Spinal cord (tissue), 10 donors: ENCODE measurements around the gene PPP6R2. TPM values are rescaled to one million over a fixed set of nuclear protein-coding genes. Genes with fewer than 3 reads are reported as not detected.

ENCODE experiments used
- DNase-seq, 6 donors: peaks; one replicate each; pipeline versions ENCODE4 v3.0.0 to v3.0.0-alpha.2; 2013 to 2015; ENCODE audit warnings: low spot score in 6 of 6, low read depth in 4 of 6
- H3K27ac ChIP-seq: one replicate; pipeline ENCODE4 v1.5.1; 2013; ENCODE audit warnings: low read depth, low read length, control low read depth
- H3K27me3 ChIP-seq: one replicate; pipeline ENCODE4 v1.6.1; 2013; ENCODE audit warnings: low read length; ENCODE audit not compliant: control insufficient read depth, insufficient read depth
- H3K36me3 ChIP-seq: one replicate; pipeline ENCODE4 v1.6.1; 2013; ENCODE audit warnings: low read length; ENCODE audit not compliant: control insufficient read depth, insufficient read depth
- H3K4me1 ChIP-seq: one replicate; pipeline ENCODE4 v1.6.1; 2013; ENCODE audit warnings: low read length; ENCODE audit not compliant: control insufficient read depth, insufficient read depth
- H3K4me3 ChIP-seq: one replicate; pipeline ENCODE4 v1.5.1; 2013; ENCODE audit warnings: low read depth, low read length, control low read depth
- H3K9me3 ChIP-seq: one replicate; pipeline ENCODE4 v1.6.1; 2013; ENCODE audit warnings: low read length; ENCODE audit not compliant: control insufficient read depth, insufficient read depth
- WGBS: methylation state at CpG from one replicate; pipeline ENCODE4 v1.1.5; 2013; ENCODE audit warnings: missing lambda C conversion rate; ENCODE audit not compliant: insufficient coverage; 5-methylcytosine and 5-hydroxymethylcytosine counted together
- polyA plus RNA-seq, 2 donors: library from polyadenylated mRNA; unstranded; fragments of 120-200 nt; gene quantifications; one replicate each; pipeline ENCODE4 v1.2.1, GENCODE V29; 2013; ENCODE audit not compliant: insufficient read length in 2 of 2
- total RNA-seq, 2 donors: library from RNA; depleted of rRNA in 1 of 2; stranded (reverse); fragments of 120-200 nt in 1 of 2; fragments of >200 nt in 1 of 2; gene quantifications; one replicate each; pipeline versions ENCODE4 v1.2.3 to v1.2.4, GENCODE V29; 2013 to 2014
- donor health status: healthy.

Gene PPP6R2
- total and polyA plus RNA-seq, 4 donors, result 42.9 to 84.9 (median 67.5) TPM

- H3K27ac ChIP-seq, result no peak overlapping the region
- 84% methylated on average over 21 of the region's 23 CpGs for WGBS
- H3K9me3 ChIP-seq, result no peaks in the 10 kb centered on the region
- H3K4me3 ChIP-seq, result no peak overlapping the region
- H3K27me3 ChIP-seq, result peaks cover 9% of the 10 kb centered on the region
- peaks cover 6% of the 10 kb centered on the region for H3K4me1 ChIP-seq
- no peak for DNase-seq
- no peaks in the 10 kb centered on the region for H3K36me3 ChIP-seq
Measured at GRCh38 chr22:50487290-50488005, 144.3 kb downstream of the PPP6R2 start.

- no peaks in the 10 kb centered on the region for H3K9me3 ChIP-seq
- H3K4me3 ChIP-seq, result no peak overlapping the region
- H3K4me1 ChIP-seq, result peaks cover under 1% of the 10 kb centered on the region
- DNase-seq, result no peak
- no peaks in the 10 kb centered on the region for H3K36me3 ChIP-seq
- H3K27ac ChIP-seq, result no peak overlapping the region
- H3K27me3 ChIP-seq, result peaks cover 4% of the 10 kb centered on the region
- 75% methylated on average over 11 of the region's 18 CpGs for WGBS
Measured at GRCh38 chr22:50488006-50488677, 145.0 kb downstream of the PPP6R2 start.

GRCh38 chr22:50488886-50489285 is 145.8 kb downstream of the PPP6R2 start:
- H3K27ac ChIP-seq, result no peak overlapping the region
- no peak for DNase-seq
- WGBS, result 78% methylated on average over 19 of the region's 19 CpGs
- no peak overlapping the region for H3K4me3 ChIP-seq
- H3K27me3 ChIP-seq, result no peaks in the 10 kb centered on the region
- H3K9me3 ChIP-seq, result no peaks in the 10 kb centered on the region
- H3K36me3 ChIP-seq, result no peaks in the 10 kb centered on the region
- H3K4me1 ChIP-seq, result no peaks in the 10 kb centered on the region

- H3K27ac ChIP-seq, result no peak overlapping the region
- WGBS, result 82% methylated on average over 20 of the region's 31 CpGs
- no peaks in the 10 kb centered on the region for H3K4me1 ChIP-seq
- H3K9me3 ChIP-seq, result no peaks in the 10 kb centered on the region
- no peaks in the 10 kb centered on the region for H3K27me3 ChIP-seq
- DNase-seq, result no peak
- H3K4me3 ChIP-seq, result no peak overlapping the region
- H3K36me3 ChIP-seq, result no peaks in the 10 kb centered on the region
Measured at GRCh38 chr22:50489363-50490243, 146.5 kb downstream of the PPP6R2 start.

- no peak for DNase-seq
- Histone ChIP-seq H3K27me3 (no peaks in the 10 kb centered on the region), H3K27ac (no peak overlapping the region), H3K36me3 (no peaks in the 10 kb centered on the region), H3K4me1 (no peaks in the 10 kb centered on the region), H3K9me3 (no peaks in the 10 kb centered on the region), H3K4me3 (no peak overlapping the region)
- 83% methylated on average over 24 of the region's 27 CpGs for WGBS
Measured at GRCh38 chr22:50490531-50491308, 147.6 kb downstream of the PPP6R2 start.

Other genes starting within 250 kb of the PPP6R2 start
- gene PANX2, start 172.6 kb upstream of the PPP6R2 start, total RNA-seq, result 1 to 10 TPM; 2.1 to 3.3 TPM
- 10 to 100 TPM; 18.3 to 21.6 TPM for gene PANX2, start 172.6 kb upstream of the PPP6R2 start, polyA plus RNA-seq
- gene TRABD, start 157.4 kb upstream of the PPP6R2 start, total RNA-seq, result 10 to 100 TPM in 1 of 2 donors, 1 to 10 TPM in 1; 5.4 to 13.0 TPM
- gene TRABD, start 157.4 kb upstream of the PPP6R2 start, polyA plus RNA-seq, result 10 to 100 TPM; 30.3 to 34.7 TPM
- 10 to 100 TPM in 1 of 2 donors, 1 to 10 TPM in 1; 7.6 to 22.2 TPM for gene SELENOO, start 142.3 kb upstream of the PPP6R2 start, total RNA-seq
- gene SELENOO, start 142.3 kb upstream of the PPP6R2 start, polyA plus RNA-seq, result 10 to 100 TPM; 29.1 to 41.2 TPM
- 10 to 100 TPM; 23.0 to 44.2 TPM for gene TUBGCP6, start 98.3 kb upstream of the PPP6R2 start, total RNA-seq
- gene TUBGCP6, start 98.3 kb upstream of the PPP6R2 start, polyA plus RNA-seq, result 10 to 100 TPM; 57.8 to 68.3 TPM
- 10 to 100 TPM; 16.2 to 18.5 TPM for gene HDAC10, start 92.1 kb upstream of the PPP6R2 start, total RNA-seq
- 10 to 100 TPM; 55.9 to 74.3 TPM for gene HDAC10, start 92.1 kb upstream of the PPP6R2 start, polyA plus RNA-seq
- 10 to 100 TPM; 13.2 to 20.8 TPM for gene MAPK12, start 81.6 kb upstream of the PPP6R2 start, total RNA-seq
- 10 to 100 TPM; 29.9 to 57.6 TPM for gene MAPK12, start 81.6 kb upstream of the PPP6R2 start, polyA plus RNA-seq
- gene MAPK11, start 72.9 kb upstream of the PPP6R2 start, total RNA-seq, result 10 to 100 TPM in 1 of 2 donors, 1 to 10 TPM in 1; 5.7 to 14.1 TPM
- gene MAPK11, start 72.9 kb upstream of the PPP6R2 start, polyA plus RNA-seq, result 10 to 100 TPM; 36.4 to 40.2 TPM
- gene PLXNB2, start 35.7 kb upstream of the PPP6R2 start, total RNA-seq, result 10 to 100 TPM; 41.1 to 65.5 TPM
- gene PLXNB2, start 35.7 kb upstream of the PPP6R2 start, polyA plus RNA-seq, result 10 to 100 TPM; 96.6 to 97.3 TPM
- 10 to 100 TPM in 1 of 2 donors, 1 to 10 TPM in 1; 9.1 to 12.7 TPM for gene DENND6B, start 16.3 kb upstream of the PPP6R2 start, total RNA-seq
- 10 to 100 TPM; 41.3 to 45.7 TPM for gene DENND6B, start 16.3 kb upstream of the PPP6R2 start, polyA plus RNA-seq
- 10 to 100 TPM; 51.0 to 64.3 TPM for gene SBF1, start 131.7 kb downstream of the PPP6R2 start, total RNA-seq
- 100 to 1,000 TPM; 116 to 118 TPM for gene SBF1, start 131.7 kb downstream of the PPP6R2 start, polyA plus RNA-seq
- gene ADM2, start 138.2 kb downstream of the PPP6R2 start, total RNA-seq, result under 1 TPM; 0.06 to 0.10 TPM
- under 1 TPM; 0.11 to 0.15 TPM for gene ADM2, start 138.2 kb downstream of the PPP6R2 start, polyA plus RNA-seq
- gene MIOX, start 143.5 kb downstream of the PPP6R2 start, total RNA-seq, result not detected
- gene MIOX, start 143.5 kb downstream of the PPP6R2 start, polyA plus RNA-seq, result under 1 TPM in 1 of 2 donors, not detected in 1; 0.18 TPM
- 10 to 100 TPM; 16.0 to 42.8 TPM for gene LMF2, start 164.4 kb downstream of the PPP6R2 start, total RNA-seq
- 10 to 100 TPM; 58.0 to 69.6 TPM for gene LMF2, start 164.4 kb downstream of the PPP6R2 start, polyA plus RNA-seq
- gene NCAPH2, start 164.9 kb downstream of the PPP6R2 start, total RNA-seq, result 10 to 100 TPM; 32.8 to 58.6 TPM
- gene NCAPH2, start 164.9 kb downstream of the PPP6R2 start, polyA plus RNA-seq, result 10 to 100 TPM; 77.1 to 86.9 TPM
- gene SCO2, start 182.3 kb downstream of the PPP6R2 start, total RNA-seq, result 1 to 10 TPM in 1 of 2 donors, under 1 TPM in 1; 0.40 to 1.9 TPM
- 1 to 10 TPM; 6.0 to 7.3 TPM for gene SCO2, start 182.3 kb downstream of the PPP6R2 start, polyA plus RNA-seq
- 10 to 100 TPM in 1 of 2 donors, 1 to 10 TPM in 1; 6.3 to 12.8 TPM for gene TYMP, start 186.7 kb downstream of the PPP6R2 start, total RNA-seq
- 10 to 100 TPM; 16.4 to 22.1 TPM for gene TYMP, start 186.7 kb downstream of the PPP6R2 start, polyA plus RNA-seq
- gene KLHDC7B, start 202.6 kb downstream of the PPP6R2 start, total RNA-seq, result under 1 TPM in 1 of 2 donors, not detected in 1; 0.06 TPM
- under 1 TPM in 1 of 2 donors, not detected in 1; 0.22 TPM for gene KLHDC7B, start 202.6 kb downstream of the PPP6R2 start, polyA plus RNA-seq
- under 1 TPM in 1 of 2 donors, not detected in 1; 0.66 TPM for gene SYCE3, start 219.6 kb downstream of the PPP6R2 start, total RNA-seq
- not detected for gene SYCE3, start 219.6 kb downstream of the PPP6R2 start, polyA plus RNA-seq
- gene CPT1B, start 235.1 kb downstream of the PPP6R2 start, total RNA-seq, result 10 to 100 TPM in 1 of 2 donors, 1 to 10 TPM in 1; 8.2 to 11.1 TPM
- gene CPT1B, start 235.1 kb downstream of the PPP6R2 start, polyA plus RNA-seq, result 10 to 100 TPM; 24.5 to 30.1 TPM
- 10 to 100 TPM; 28.8 to 88.3 TPM for gene CHKB, start 239.5 kb downstream of the PPP6R2 start, total RNA-seq
- 10 to 100 TPM; 81.4 to 89.6 TPM for gene CHKB, start 239.5 kb downstream of the PPP6R2 start, polyA plus RNA-seq